HepG2 (cell line): ENCODE data around the gene PNMA6F. TPM values are rescaled to one million over a fixed set of nuclear protein-coding genes. Genes with fewer than 3 reads are reported as not detected.

Source experiments
- ATAC-seq: fragments of 200-7000 bp; cut with Tn5 transposase; 3 replicates; pipeline ENCODE4 v1.9.1; 2020; ENCODE audit warnings: mild to moderate bottlenecking, moderate library complexity
- BruUV-seq: library from RNA; stranded (reverse); fragments of 400-500 nt; replicated peaks from 2 replicates; lab custom pipeline; 2021; lab: Mats Ljungman, UMichigan
- CTCF ChIA-PET: fragments of 300-600 bp; formaldehyde crosslinking; extraction: SDS; loops from one replicate; lab custom pipeline; 2021; ENCODE audit warnings: low total read pairs, inconsistent platforms, low intra/inter-chr PET ratio; lab: Yijun Ruan, JAX
- POLR2A ChIA-PET: fragments of 350-600 bp; sonication (Branson Sonifier 250); formaldehyde crosslinking; loops from one replicate; lab custom pipeline; 2020; ENCODE audit warnings: antibody characterized with exemption, inconsistent platforms; lab: Yijun Ruan, JAX
- DNase-seq: peaks from one replicate; pipeline ENCODE4 v3.0.0-alpha.2; 2015; ENCODE audit warnings: low spot score
- FAIRE-seq: peaks from 3 replicates; lab custom pipeline; 2011; peaks lifted over from hg19 to GRCh38; lab: Jason Lieb, UNC
- H2AFZ ChIP-seq: one replicate; pipeline ENCODE4 v1.6.1; 2011; ENCODE audit warnings: low read length, inconsistent platforms
- H3K27ac ChIP-seq: fragments of 300-600 bp; 3 replicates; pipeline ENCODE4 v1.8.0; 2011; ENCODE audit warnings: mixed run types, mild to moderate bottlenecking, mixed read lengths, low read length, inconsistent platforms; ENCODE audit not compliant: insufficient read depth; ENCODE audit errors: extremely low read length
- H3K27me3 ChIP-seq, 2 experiments: fragments of 200-600 bp in 1 of 2; 2 replicates in 1 of 2; 3 replicates in 1 of 2; pipeline versions ENCODE4 v1.6.0 to v1.8.0; 2011; ENCODE audit warnings: low read length in 2 of 2, mild to moderate bottlenecking in 2 of 2, moderate library complexity in 2 of 2, inconsistent platforms in 1 of 2; ENCODE audit not compliant: insufficient read depth in 2 of 2, control insufficient read depth in 1 of 2
- H3K36me3 ChIP-seq, 2 experiments: fragments of 200-600 bp in 1 of 2; replicated peaks in 1 of 2; 2 replicates in 1 of 2; 3 replicates in 1 of 2; pipeline versions ENCODE4 v1.5.1 to v1.8.0; 2011; ENCODE audit warnings: low read length in 2 of 2, inconsistent platforms in 1 of 2; ENCODE audit not compliant: insufficient read depth in 2 of 2, control insufficient read depth in 1 of 2
- H3K4me1 ChIP-seq: 2 replicates; pipeline ENCODE4 v1.5.1; 2012; ENCODE audit warnings: low read length, inconsistent platforms; ENCODE audit not compliant: insufficient read depth
- H3K4me2 ChIP-seq: 2 replicates; pipeline ENCODE4 v1.6.0; 2011; ENCODE audit warnings: low read depth, low read length, inconsistent platforms
- H3K4me3 ChIP-seq, 3 experiments: fragments of 200-600 bp in 1 of 3; sonication (generic), shearing (Covaris generic) in 1 of 3; replicated peaks in 1 of 3; 2 replicates each; pipeline ENCODE4 v1.5.1; 2011 to 2016; ENCODE audit warnings: low read length in 3 of 3, inconsistent platforms in 2 of 3, low read depth in 2 of 3, mild to moderate bottlenecking in 2 of 3, control low read depth in 1 of 3, mixed read lengths in 1 of 3; ENCODE audit not compliant: insufficient read depth in 1 of 3
- H3K79me2 ChIP-seq: one replicate; pipeline ENCODE4 v1.6.1; 2011; ENCODE audit warnings: low read length, inconsistent platforms; ENCODE audit not compliant: insufficient read depth
- H3K9ac ChIP-seq: 2 replicates; pipeline ENCODE4 v1.6.0; 2011; ENCODE audit warnings: mild to moderate bottlenecking, low read depth, low read length, inconsistent platforms; ENCODE audit not compliant: insufficient read depth
- H3K9me3 ChIP-seq: 2 replicates; pipeline ENCODE4 v1.5.1; 2012; ENCODE audit warnings: mild to moderate bottlenecking, low read length
- H4K20me1 ChIP-seq: 2 replicates; pipeline ENCODE4 v1.6.0; 2011; ENCODE audit warnings: inconsistent platforms, mild to moderate bottlenecking, low read length, moderate library complexity; ENCODE audit not compliant: insufficient read depth
- ETV6 ChIP-seq: sonication (generic); formaldehyde crosslinking; conservative IDR thresholded peaks from 2 replicates; pipeline ENCODE4 v1.4.0; 2020; ENCODE audit warnings: missing genetic modification reagents
- NFE2 ChIP-seq: sonication (generic); formaldehyde crosslinking; IDR thresholded peaks from 2 replicates; pipeline ENCODE4 v1.4.0; 2020; ENCODE audit warnings: missing genetic modification reagents
- RBAK ChIP-seq: sonication (generic); formaldehyde crosslinking; IDR thresholded peaks from 2 replicates; pipeline ENCODE4 v1.5.1; 2020; ENCODE audit warnings: mild to moderate bottlenecking, missing genetic modification reagents
- RFXAP ChIP-seq: sonication (generic); formaldehyde crosslinking; IDR thresholded peaks from 2 replicates; pipeline ENCODE4 v1.4.0; 2020; ENCODE audit warnings: missing genetic modification reagents, borderline replicate concordance
- SP1 ChIP-seq, 2 experiments: fragments of 450-650 bp in 1 of 2; sonication (generic) in 1 of 2; formaldehyde crosslinking in 1 of 2; IDR thresholded peaks; 2 replicates each; pipeline versions ENCODE4 v1.4.0 to v1.6.1; 2016 to 2020; ENCODE audit warnings: missing genetic modification reagents in 1 of 2
- ZNF644 ChIP-seq: IDR thresholded peaks from 2 replicates; pipeline ENCODE4 v1.6.1; 2016; ENCODE audit warnings: low read depth
- ZNF792 ChIP-seq: IDR thresholded peaks from 2 replicates; pipeline ENCODE4 v1.6.1; 2016
- WGBS: methylation state at CpG from one replicate; pipeline ENCODE4 v1.1.6; 2017; ENCODE audit warnings: low lambda C conversion rate; 5-methylcytosine and 5-hydroxymethylcytosine counted together
- in situ Hi-C: cut with HindIII; loops from 2 replicates; pipeline ENCODE4 v1.10.0; 2017; ENCODE audit warnings: low pct_unique_long_range_greater_than_20kb; ENCODE audit not compliant: extremely low pct_ligation_motif_present
- intact Hi-C: fragments of 100-400 bp; cut with micrococcal nuclease; formaldehyde crosslinking; loops from one replicate; pipeline ENCODE4 v1.10.0; 2022; ENCODE audit not compliant: unreplicated experiment
- polyA plus RNA-seq, 8 experiments: library from polyadenylated mRNA; depleted of rRNA in 3 of 8; stranded (reverse) in 7 of 8; unstranded in 1 of 8; fragments of >200 nt; fragmentation: Illumina TruSeq in 4 of 8; extraction: Trizol in 4 of 8; gene quantifications; 2 replicates each; pipeline versions ENCODE4 v1.2.1 to v1.2.3, GENCODE V29; 2011 to 2016; ENCODE audit warnings: low read depth in 4 of 8, missing spikeins in 1 of 8, mixed read lengths in 1 of 8; ENCODE audit not compliant: insufficient read depth in 1 of 8
- total RNA-seq, 5 experiments: library from RNA; depleted of rRNA; stranded (reverse); fragments of >200 nt; fragmentation: Illumina TruSeq; extraction: Trizol; gene quantifications; 2 replicates each; pipeline ENCODE4 v1.2.3, GENCODE V29; 2016; ENCODE audit warnings: low read depth in 1 of 5
- TF ChIP-seq, protein P1 (sequence below): sonication (generic); formaldehyde crosslinking; IDR thresholded peaks from 2 replicates; pipeline ENCODE4 v1.5.1; 2020; ENCODE audit warnings: mild to moderate bottlenecking, missing genetic modification reagents, moderate library complexity
- TF ChIP-seq, protein P2 (sequence below): sonication (generic); formaldehyde crosslinking; IDR thresholded peaks from 2 replicates; pipeline ENCODE4 v1.8.0; 2022; ENCODE audit warnings: mild to moderate bottlenecking, missing genetic modification reagents, moderate library complexity
- TF ChIP-seq, protein P3 (sequence below): sonication (generic); formaldehyde crosslinking; IDR thresholded peaks from 2 replicates; pipeline ENCODE4 v1.5.1; 2020; ENCODE audit warnings: missing genetic modification reagents, mild to moderate bottlenecking, borderline replicate concordance
- TF ChIP-seq, protein P4 (sequence below): sonication (generic); formaldehyde crosslinking; IDR thresholded peaks from 2 replicates; pipeline ENCODE4 v1.4.0; 2020; ENCODE audit warnings: missing genetic modification reagents

The PNMA6F gene
- total and polyA plus RNA-seq, 2 of the 13 experiments (the other 11 are each of a cell fraction or from before 2014, with no cell fraction given): not detected

DNA sequence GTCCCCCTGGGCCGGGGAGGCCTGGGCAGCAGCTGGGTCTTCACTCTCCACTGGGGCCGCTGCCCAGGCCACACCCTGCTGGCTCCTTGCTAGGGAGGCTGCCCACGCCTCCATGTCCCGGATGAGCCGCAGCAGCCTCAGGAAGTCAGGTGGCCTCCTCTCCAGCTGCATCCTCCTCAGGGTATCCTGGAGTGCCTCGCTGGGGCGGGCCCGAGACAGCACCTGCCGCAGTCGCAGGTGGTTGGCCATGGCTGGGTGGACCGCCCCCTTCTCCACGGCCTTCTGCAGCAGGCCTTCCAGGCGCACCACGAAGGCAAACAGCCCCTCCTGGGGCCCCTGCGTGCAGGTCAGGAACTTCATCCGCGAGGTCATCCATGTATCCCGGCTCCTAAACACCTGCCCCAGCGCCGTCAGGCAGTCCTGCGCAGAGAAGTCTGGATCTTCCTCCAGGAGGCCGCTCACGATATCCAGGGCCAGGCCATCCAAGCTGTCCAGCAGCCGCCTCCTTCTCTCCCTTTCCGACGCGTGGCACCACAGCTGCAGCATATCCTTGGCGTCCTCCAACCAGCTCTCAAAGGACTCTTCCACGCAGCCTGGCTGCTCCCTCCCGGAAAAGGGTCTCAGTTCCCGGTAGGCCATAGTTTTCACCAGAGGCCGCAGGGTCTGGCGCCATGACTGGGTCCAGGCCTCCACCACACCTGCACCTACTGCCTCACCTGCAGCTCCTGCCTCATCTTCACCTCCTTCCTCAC is 2.1 kb downstream of the PNMA6F start:
- Histone ChIP-seq H3K36me3 (no peaks in the 10 kb centered on the region), H2AFZ (no peak overlapping the region), H3K4me3 (no peak overlapping the region), H3K9me3 (no peaks in the 10 kb centered on the region), H3K27me3 (no peaks in the 10 kb centered on the region), H3K27ac (no peak overlapping the region), H4K20me1 (no peaks in the 10 kb centered on the region), H3K4me1 (no peaks in the 10 kb centered on the region), H3K9ac (no peak overlapping the region), H3K79me2 (no peaks in the 10 kb centered on the region), H3K4me2 (no peak overlapping the region)
- ATAC-seq: no peak
- BruUV-seq: no TSS peak
- ChIA-PET POLR2A (no interaction called here), CTCF (no interaction called here)
- TF ChIP-seq RFXAP (CRISPR knock-in tag) (no peak), SP1 (IDR thresholded peaks at IDR 0.05) (no peak), SP1 (CRISPR knock-in tag; IDR thresholded peaks at IDR 0.05) (no peak), RBAK (no peak)
- no peak for FAIRE-seq
- DNase-seq: no peak
- intact Hi-C loops (no loop called here), in situ Hi-C loops (no loop called here)
- WGBS: 94% methylated on average over 2 of the region's 33 CpGs

DNA sequence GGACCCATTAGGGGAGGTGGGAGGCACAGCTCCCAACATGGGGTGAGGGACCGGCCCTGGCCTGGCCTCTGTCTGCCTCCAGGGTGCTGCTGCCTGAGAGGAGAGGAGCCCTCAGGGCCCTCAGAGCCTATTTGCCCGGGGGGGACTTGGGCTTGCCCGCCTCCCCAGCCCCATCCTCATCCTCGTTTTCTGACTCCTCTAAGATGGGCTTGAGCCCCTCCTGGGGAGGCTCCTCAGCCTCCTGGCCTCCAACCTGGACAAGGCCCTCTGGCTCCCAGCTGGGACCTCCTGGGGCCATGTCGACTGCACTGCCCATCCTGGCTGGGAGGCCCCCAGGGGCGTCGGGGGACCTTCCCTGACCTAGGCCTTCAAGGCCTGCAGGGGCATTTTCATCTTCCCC is 2.8 kb downstream of the PNMA6F start:
- ATAC-seq (no peak), DNase-seq (no peak), FAIRE-seq (no peak)
- ChIA-PET CTCF (no interaction called here), POLR2A (no interaction called here)
- no TSS peak for BruUV-seq
- intact Hi-C loops: no loop called here
- Histone ChIP-seq H3K27ac (no peak overlapping the region), H3K4me3 (no peak overlapping the region), H2AFZ (no peak overlapping the region), H3K79me2 (no peaks in the 10 kb centered on the region), H3K9ac (no peak overlapping the region), H3K4me2 (no peak overlapping the region), H3K36me3 (no peaks in the 10 kb centered on the region), H3K4me1 (no peaks in the 10 kb centered on the region), H4K20me1 (no peaks in the 10 kb centered on the region), H3K9me3 (no peaks in the 10 kb centered on the region), H3K27me3 (no peaks in the 10 kb centered on the region)
- in situ Hi-C loops: no loop called here
- no CpG with 5 or more reads among the region's 7 CpGs for WGBS
- TF ChIP-seq ZNF792 (CRISPR knock-in tag): no peak
- TF ChIP-seq, protein P1, sequence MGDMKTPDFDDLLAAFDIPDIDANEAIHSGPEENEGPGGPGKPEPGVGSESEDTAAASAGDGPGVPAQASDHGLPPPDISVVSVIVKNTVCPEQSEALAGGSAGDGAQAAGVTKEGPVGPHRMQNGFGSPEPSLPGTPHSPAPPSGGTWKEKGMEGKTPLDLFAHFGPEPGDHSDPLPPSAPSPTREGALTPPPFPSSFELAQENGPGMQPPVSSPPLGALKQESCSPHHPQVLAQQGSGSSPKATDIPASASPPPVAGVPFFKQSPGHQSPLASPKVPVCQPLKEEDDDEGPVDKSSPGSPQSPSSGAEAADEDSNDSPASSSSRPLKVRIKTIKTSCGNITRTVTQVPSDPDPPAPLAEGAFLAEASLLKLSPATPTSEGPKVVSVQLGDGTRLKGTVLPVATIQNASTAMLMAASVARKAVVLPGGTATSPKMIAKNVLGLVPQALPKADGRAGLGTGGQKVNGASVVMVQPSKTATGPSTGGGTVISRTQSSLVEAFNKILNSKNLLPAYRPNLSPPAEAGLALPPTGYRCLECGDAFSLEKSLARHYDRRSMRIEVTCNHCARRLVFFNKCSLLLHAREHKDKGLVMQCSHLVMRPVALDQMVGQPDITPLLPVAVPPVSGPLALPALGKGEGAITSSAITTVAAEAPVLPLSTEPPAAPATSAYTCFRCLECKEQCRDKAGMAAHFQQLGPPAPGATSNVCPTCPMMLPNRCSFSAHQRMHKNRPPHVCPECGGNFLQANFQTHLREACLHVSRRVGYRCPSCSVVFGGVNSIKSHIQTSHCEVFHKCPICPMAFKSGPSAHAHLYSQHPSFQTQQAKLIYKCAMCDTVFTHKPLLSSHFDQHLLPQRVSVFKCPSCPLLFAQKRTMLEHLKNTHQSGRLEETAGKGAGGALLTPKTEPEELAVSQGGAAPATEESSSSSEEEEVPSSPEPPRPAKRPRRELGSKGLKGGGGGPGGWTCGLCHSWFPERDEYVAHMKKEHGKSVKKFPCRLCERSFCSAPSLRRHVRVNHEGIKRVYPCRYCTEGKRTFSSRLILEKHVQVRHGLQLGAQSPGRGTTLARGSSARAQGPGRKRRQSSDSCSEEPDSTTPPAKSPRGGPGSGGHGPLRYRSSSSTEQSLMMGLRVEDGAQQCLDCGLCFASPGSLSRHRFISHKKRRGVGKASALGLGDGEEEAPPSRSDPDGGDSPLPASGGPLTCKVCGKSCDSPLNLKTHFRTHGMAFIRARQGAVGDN: no peak
- TF ChIP-seq, protein P2, sequence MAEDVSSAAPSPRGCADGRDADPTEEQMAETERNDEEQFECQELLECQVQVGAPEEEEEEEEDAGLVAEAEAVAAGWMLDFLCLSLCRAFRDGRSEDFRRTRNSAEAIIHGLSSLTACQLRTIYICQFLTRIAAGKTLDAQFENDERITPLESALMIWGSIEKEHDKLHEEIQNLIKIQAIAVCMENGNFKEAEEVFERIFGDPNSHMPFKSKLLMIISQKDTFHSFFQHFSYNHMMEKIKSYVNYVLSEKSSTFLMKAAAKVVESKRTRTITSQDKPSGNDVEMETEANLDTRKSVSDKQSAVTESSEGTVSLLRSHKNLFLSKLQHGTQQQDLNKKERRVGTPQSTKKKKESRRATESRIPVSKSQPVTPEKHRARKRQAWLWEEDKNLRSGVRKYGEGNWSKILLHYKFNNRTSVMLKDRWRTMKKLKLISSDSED (CRISPR knock-in tag): no peak
- no peak for TF ChIP-seq ETV6 (CRISPR knock-in tag)
- TF ChIP-seq, protein P3, sequence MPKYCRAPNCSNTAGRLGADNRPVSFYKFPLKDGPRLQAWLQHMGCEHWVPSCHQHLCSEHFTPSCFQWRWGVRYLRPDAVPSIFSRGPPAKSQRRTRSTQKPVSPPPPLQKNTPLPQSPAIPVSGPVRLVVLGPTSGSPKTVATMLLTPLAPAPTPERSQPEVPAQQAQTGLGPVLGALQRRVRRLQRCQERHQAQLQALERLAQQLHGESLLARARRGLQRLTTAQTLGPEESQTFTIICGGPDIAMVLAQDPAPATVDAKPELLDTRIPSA (CRISPR knock-in tag): no peak
- TF ChIP-seq, protein P4, sequence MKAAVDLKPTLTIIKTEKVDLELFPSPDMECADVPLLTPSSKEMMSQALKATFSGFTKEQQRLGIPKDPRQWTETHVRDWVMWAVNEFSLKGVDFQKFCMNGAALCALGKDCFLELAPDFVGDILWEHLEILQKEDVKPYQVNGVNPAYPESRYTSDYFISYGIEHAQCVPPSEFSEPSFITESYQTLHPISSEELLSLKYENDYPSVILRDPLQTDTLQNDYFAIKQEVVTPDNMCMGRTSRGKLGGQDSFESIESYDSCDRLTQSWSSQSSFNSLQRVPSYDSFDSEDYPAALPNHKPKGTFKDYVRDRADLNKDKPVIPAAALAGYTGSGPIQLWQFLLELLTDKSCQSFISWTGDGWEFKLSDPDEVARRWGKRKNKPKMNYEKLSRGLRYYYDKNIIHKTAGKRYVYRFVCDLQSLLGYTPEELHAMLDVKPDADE: no peak
- TF ChIP-seq ZNF644 (CRISPR knock-in tag): no peak
- TF ChIP-seq NFE2 (CRISPR knock-in tag): no peak
